ENCODE measurements around the gene DHX16. TPM values are rescaled to one million over a fixed set of nuclear protein-coding genes. Genes with fewer than 3 reads are reported as not detected.

Gene DHX16
- polyA plus RNA-seq, 1 donor (not counting 4 experiments of a cell fraction or from before 2014, with no cell fraction given), result 34.2 TPM

GRCh38 chr6:30689985-30690384, 17.2 kb upstream of the DHX16 start:
- Histone ChIP-seq H2AFZ (ENCODE audit: control insufficient read depth, low read length) (no peak overlapping the region), H3K27ac (ENCODE audit: control insufficient read depth, insufficient read depth, low read length) (peak overlapping the region; percentile 72), H3K27me3 (ENCODE audit: control insufficient read depth, extremely low read depth, insufficient read depth, low read length) (no peaks in the 10 kb centered on the region), H3K9me1 (ENCODE audit: control insufficient read depth, extremely low read depth, insufficient read depth, low read length) (no peaks in the 10 kb centered on the region), H4K20me1 (ENCODE audit: control insufficient read depth, extremely low read depth, insufficient read depth, low read length) (no peaks in the 10 kb centered on the region), H3K4me2 (ENCODE audit: control insufficient read depth, extremely low read depth, insufficient read depth, low read depth, low read length) (peak overlapping the region; percentile 98), H3K9me3 (ENCODE audit: control insufficient read depth, low read depth, low read length) (no peaks in the 10 kb centered on the region), H3K4me1 (ENCODE audit: control insufficient read depth, extremely low read depth, insufficient read depth, low read length) (peaks cover 36% of the 10 kb centered on the region), H3K4me3 (ENCODE audit: control insufficient read depth in 2 of 3, extremely low read depth in 1 of 3, insufficient read depth in 2 of 3, low read depth in 1 of 3, low read length in 3 of 3) (peak overlapping the region; percentile 45 to 93 (median 91)), H3K36me3 (ENCODE audit: control insufficient read depth in 2 of 2, extremely low read depth in 1 of 2, insufficient read depth in 2 of 2, low read length in 2 of 2) (peaks cover 0 to 7% of the 10 kb centered on the region in 2 experiments), H3K9ac (ENCODE audit: control insufficient read depth, extremely low read depth, insufficient read depth, low read length) (peak overlapping the region; percentile 85), H3K79me2 (ENCODE audit: control insufficient read depth, insufficient read depth, low read length) (peaks cover 42% of the 10 kb centered on the region)
- no peak for TF ChIP-seq EZH2 (IDR thresholded peaks at IDR 0.05; ENCODE audit: low read length)
- TF ChIP-seq CTCF (optimal IDR thresholded peaks at IDR 0.05 in 1 of 3, IDR thresholded peaks at IDR 0.05 in 1 of 3, conservative IDR thresholded peaks at IDR 0.05 in 1 of 3; ENCODE audit: extremely low read depth in 1 of 3, insufficient read depth in 2 of 3, low read length in 3 of 3), result no peak
- FAIRE-seq (no peak), DNase-seq (ENCODE audit: low read depth, low spot score) (no peak)
- dilution Hi-C loops (cut with MboI; ENCODE audit: extremely low pct_ligation_motif_present, low sequenced_read_pairs), result no loop called here

GRCh38 chr6:30689022-30689865, 16.4 kb upstream of the DHX16 start:
- peaks cover 49% of the 10 kb centered on the region for H3K79me2 ChIP-seq (ENCODE audit: control insufficient read depth, insufficient read depth, low read length)
- no peak overlapping the region for H2AFZ ChIP-seq (ENCODE audit: control insufficient read depth, low read length)
- peak overlapping the region; percentile 94 for H3K27ac ChIP-seq (ENCODE audit: control insufficient read depth, insufficient read depth, low read length)
- peak overlapping the region; percentile 98 for H3K4me2 ChIP-seq (ENCODE audit: control insufficient read depth, extremely low read depth, insufficient read depth, low read depth, low read length)
- no peaks in the 10 kb centered on the region for H3K27me3 ChIP-seq (ENCODE audit: control insufficient read depth, extremely low read depth, insufficient read depth, low read length)
- no peaks in the 10 kb centered on the region for H3K9me3 ChIP-seq (ENCODE audit: control insufficient read depth, low read depth, low read length)
- no peaks in the 10 kb centered on the region for H4K20me1 ChIP-seq (ENCODE audit: control insufficient read depth, extremely low read depth, insufficient read depth, low read length)
- H3K4me1 ChIP-seq (ENCODE audit: control insufficient read depth, extremely low read depth, insufficient read depth, low read length), result peaks cover 33% of the 10 kb centered on the region
- TF ChIP-seq CTCF (optimal IDR thresholded peaks at IDR 0.05 in 1 of 3, IDR thresholded peaks at IDR 0.05 in 1 of 3, conservative IDR thresholded peaks at IDR 0.05 in 1 of 3; ENCODE audit: extremely low read depth in 1 of 3, insufficient read depth in 2 of 3, low read length in 3 of 3) (no peak), EZH2 (IDR thresholded peaks at IDR 0.05; ENCODE audit: low read length) (no peak)
- dilution Hi-C loops (cut with MboI; ENCODE audit: extremely low pct_ligation_motif_present, low sequenced_read_pairs), result no loop called here
- H3K36me3 ChIP-seq (ENCODE audit: control insufficient read depth in 2 of 2, extremely low read depth in 1 of 2, insufficient read depth in 2 of 2, low read length in 2 of 2), result peaks cover under 1 to 11% of the 10 kb centered on the region in 2 experiments
- H3K4me3 ChIP-seq (ENCODE audit: control insufficient read depth in 2 of 3, extremely low read depth in 1 of 3, insufficient read depth in 2 of 3, low read depth in 1 of 3, low read length in 3 of 3), result peak overlapping the region in 2 of 3 experiments; percentile 90 to 93
- DNase-seq (ENCODE audit: low read depth, low spot score) (no peak), FAIRE-seq (no peak)
- H3K9me1 ChIP-seq (ENCODE audit: control insufficient read depth, extremely low read depth, insufficient read depth, low read length), result no peaks in the 10 kb centered on the region
- peak overlapping the region; percentile 97 for H3K9ac ChIP-seq (ENCODE audit: control insufficient read depth, extremely low read depth, insufficient read depth, low read length)
